DOHH2 (cell line): Measurements from ENCODE around the gene AKR1C8.

ENCODE experiments used
- CTCF ChIP-seq: fragments of 200-600 bp; sonication (generic); IDR thresholded peaks from one replicate; pipeline ENCODE4 v1.5.1; 2014; ENCODE audit warnings: antibody characterized with exemption, mild to moderate bottlenecking, low read depth, low read length; ENCODE audit not compliant: poor library complexity, severe bottlenecking
- EZH2phosphoT487 ChIP-seq: fragments of 200-600 bp; sonication (generic); IDR thresholded peaks from 2 replicates; pipeline ENCODE4 v1.6.1; 2017; ENCODE audit warnings: borderline replicate concordance, mild to moderate bottlenecking, antibody characterized with exemption, low read length, moderate library complexity, mixed read lengths

- no peak for TF ChIP-seq CTCF
- TF ChIP-seq EZH2phosphoT487 = no peak
Observed at GRCh38 chr10:5148678-5149032, 36.3 kb downstream of the AKR1C8 start.
